NCI-H510A (cell line): ENCODE results near the gene PANK1.

Experiments
- DNase-seq: peaks from one replicate; lab custom pipeline; 2025; lab: John Stamatoyannopoulos, UW

PANK1 gene

GRCh38 chr10:89615824-89616223, 29.2 kb downstream of the PANK1 start:
- DNase-seq = no peak

DNA sequence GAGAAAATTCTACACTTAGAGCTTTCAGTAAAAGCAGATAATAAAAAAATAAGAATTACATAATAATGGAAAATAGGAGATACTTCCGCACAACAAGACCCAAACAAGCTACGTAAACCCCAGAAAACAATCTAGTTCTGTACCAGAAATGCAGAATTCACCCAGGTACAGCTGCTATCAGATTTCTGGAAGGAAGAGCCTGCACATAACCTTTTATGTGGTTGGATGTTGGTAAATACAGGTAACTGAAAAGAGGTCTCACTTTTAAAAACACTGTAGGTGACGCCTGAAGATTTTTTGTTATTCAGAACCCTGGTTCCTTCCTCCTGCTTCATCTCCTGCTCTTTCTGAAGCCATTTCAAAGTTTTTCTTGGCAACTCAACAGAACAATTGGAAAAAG, 29.9 kb downstream of the PANK1 start:
- DNase-seq = no peak

DNA sequence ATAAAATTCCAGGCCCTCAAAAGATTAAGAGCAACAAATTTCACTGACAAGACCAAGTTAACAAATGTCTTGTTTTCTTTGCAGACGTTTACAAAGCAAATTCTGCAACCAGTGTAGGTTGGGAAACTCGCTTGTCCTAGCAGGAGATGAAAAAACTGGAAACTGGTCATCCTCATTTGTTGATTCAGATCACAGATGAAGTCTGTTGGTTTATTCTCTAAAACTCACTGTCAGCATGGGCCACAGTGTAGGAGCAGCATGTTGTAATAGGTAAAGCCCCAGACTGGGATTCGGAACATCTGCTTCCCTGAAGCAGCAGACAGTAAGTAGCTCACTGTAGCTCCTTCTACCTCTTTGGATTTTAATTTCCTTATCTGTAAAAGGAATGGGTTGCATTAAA, 31.5 kb downstream of the PANK1 start:
- DNase-seq = no peak

- no peak for DNase-seq
Observed at GRCh38 chr10:89611282-89611681, 33.8 kb downstream of the PANK1 start.

DNA sequence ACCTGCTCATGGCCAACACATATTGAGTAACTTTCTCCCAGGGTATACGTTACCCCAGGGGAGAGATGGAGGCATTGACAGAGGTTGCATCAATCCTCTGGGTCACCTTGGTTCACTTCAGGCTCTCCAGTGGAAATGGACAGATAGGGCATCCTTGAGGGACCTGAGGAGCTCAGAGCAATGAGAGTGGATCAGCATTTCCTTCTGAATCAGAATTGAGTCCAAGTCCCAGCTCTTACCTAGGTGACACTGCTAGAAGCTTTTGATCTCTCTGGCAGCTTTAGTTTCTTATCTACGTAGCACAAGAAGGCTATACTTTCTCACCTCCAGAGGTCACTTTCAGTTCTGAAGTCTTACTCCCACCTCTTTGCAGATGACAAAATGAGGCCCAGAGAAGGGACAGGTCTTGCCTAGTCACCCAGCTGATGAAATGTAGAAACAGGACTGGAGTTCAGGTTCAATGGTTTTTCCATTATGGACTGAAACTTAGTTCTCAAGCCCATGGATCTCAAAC, 35.2 kb downstream of the PANK1 start:
- no peak for DNase-seq

DNA sequence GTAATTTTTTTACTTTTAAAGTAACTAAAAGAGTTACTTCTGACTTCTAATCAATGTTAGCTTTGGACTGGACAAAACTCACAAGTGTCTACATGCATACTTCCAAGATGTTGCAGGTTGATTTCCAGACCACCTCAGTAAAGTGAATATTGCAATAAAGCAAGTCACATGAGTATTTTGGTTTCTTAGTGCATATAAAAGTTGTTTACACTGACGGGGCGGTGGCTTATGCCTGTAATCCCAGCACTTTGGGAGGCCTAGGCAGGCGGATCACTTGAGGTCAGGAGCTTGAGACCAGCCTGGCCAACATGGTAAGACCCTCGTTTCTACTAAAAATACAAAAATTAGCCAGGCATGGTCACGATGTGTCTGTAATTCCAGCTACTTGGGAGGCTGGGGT, 40.8 kb downstream of the PANK1 start:
- DNase-seq = no peak

- DNase-seq = no peak
Observed at GRCh38 chr10:89602919-89603318, 42.1 kb downstream of the PANK1 start.

DNA sequence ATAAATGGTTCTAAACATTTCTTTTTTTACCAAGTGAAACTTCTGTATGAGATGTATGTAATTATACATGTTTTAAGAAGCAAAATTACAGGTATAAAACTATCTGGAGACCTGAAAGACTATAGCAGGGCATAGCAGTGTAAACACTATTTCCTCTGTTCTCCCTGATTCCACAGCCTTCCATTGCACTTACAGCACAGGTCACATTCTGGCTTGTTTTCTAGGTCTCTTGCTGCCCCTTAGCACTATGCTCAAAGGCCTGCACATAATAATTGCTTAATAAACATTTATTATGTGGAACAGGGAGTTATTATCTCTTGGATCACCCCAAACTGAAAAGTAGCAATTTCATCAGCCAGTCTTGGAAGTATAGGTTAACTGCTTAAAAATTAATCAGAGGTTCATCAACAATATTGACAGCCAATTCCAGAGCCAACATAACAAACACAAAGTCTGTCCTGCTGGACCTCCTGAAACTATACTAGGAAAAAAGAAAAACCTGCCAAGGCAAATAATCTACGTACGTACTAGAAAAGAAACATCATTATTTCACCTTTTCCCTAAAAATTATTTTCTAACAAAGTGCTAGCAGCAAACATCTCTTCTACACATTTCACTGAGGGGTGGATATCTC, 43.2 kb downstream of the PANK1 start:
- no peak for DNase-seq

- no peak for DNase-seq
Observed at GRCh38 chr10:89600041-89600440, 45.0 kb downstream of the PANK1 start.

DNA sequence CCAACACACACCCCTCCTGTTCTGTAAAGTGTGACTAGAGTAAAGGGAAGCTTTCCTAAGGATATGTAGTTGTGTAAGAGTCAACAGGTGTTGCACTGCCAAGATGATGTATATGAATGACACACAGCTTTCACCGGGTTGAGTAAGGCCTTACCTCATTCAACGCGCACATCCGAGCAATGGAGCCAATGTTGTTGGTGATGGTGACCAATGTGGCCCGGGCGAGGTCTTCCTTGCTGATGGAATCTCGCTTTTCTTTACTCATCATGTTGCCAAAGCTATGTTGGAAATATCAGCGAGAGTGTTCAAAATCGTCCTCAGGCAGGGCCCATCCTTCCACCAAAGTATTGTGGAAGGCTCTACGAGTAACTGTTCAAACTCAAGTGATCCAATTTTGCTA, 52.0 kb downstream of the PANK1 start:
- no peak for DNase-seq

DNA sequence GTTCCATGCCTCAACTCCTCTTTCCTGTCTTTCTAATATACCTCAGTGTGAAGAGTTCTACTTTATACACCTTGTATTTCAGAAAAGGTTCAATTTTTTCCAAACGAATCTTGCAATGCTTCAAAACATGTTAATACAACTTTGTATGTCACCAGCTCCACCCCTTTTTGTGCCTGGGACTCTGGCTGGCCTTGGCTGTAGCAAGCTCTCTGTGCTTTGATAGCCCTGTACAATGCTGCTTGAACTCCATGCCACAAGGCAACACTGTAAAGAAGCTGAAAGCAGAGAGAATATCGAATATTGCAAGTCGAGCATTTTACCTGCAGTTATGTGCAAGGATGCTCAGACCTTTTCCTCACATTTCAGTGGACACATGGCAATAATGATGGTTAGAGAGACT, 52.5 kb downstream of the PANK1 start:
- no peak for DNase-seq

DNA sequence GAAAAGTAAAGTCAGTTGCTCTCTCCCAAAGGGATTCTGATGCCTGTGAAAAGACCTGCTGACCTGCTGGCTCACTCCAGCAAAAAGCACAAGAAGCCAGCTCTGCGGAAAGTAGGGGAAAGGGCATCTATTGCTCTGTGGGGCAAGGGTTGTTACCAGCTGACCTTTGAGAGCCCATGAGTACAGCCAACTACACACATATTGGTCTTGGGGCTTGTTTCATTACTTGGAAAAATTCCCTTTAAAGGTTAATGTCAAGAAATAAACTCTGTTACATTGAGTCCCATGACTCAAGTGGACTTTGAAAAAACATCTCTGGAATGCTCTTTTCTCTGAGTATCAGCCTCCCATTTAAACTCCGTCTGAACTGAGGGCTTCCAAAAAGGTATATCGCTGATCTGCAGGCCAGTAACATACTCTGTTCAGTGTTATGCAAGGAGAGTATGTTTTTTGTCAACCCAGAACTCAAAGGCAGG, 53.2 kb downstream of the PANK1 start:
- DNase-seq = no peak

DNA sequence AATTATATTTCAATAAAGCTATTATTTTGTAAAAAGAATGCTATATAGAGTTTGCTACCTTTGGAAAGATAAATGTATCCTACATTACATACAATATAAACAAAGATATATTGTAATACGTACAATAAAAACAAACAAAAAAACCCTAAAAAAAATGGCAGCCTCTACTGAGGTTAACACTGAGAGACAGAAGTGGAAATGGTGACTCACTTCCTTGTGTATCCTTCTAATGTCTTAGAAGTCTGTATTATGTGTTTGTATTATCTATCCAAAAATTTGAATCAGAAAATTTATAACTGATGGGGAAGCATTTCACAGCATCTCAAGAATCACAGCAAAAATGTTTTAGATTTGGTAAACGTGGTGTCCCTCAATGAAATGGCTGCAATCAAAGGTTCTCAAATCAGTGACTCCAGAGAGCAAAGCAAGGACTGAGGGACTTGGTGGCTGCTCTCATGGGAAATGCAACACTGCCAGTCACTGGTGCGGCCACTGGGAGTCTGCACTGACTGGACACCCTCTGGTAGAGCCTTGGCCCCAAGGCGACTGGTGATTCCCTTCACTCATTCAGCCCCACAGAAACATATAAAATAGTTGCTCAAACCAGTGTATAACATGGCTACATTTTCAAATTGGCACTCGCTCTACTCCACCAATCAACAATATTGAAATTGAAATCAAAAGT, 53.8 kb downstream of the PANK1 start:
- no peak for DNase-seq

DNA sequence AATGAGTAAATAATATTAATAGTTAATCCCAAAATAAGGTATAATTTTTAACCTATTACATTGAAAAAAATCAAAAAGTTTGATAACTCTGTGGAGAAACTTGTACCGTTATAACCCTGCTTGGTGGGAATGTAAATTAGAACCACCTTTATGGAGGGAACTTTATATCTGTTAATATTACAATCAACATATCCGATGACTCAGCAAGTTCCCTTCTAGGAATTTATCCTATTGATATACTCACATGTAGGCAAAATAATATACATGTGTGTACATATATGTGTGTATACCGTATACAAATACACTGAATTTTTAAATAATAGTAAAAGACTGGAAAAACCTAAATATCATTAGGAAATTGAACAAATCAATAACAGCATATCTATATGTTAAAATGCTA, 54.7 kb downstream of the PANK1 start:
- no peak for DNase-seq

GRCh38 chr10:89589101-89589720, 55.8 kb downstream of the PANK1 start:
- no peak for DNase-seq

GRCh38 chr10:89588671-89589070, 56.4 kb downstream of the PANK1 start:
- no peak for DNase-seq

- no peak for DNase-seq
Observed at GRCh38 chr10:89582022-89582421, 63.0 kb downstream of the PANK1 start.

GRCh38 chr10:89580243-89580642, 64.8 kb downstream of the PANK1 start:
- no peak for DNase-seq

DNA sequence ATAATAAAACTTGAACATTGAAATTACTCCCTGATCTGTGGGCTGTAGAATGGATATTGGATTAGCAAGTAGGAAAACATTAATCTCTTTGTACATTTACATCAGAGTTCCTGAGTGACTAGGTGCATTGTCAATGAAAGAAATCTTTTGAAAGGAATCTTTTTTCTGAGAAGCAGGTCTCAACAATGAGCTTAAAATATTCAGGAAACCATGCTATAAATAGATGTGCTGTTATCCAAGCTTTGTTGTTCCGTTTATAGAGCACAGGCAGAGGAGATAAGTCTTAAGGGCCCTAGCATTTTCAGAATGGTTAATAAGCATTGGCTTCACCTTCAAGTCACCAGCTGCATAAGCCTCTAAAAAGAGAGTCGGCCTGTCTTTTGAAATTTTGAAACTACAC, 68.3 kb downstream of the PANK1 start:
- DNase-seq = no peak

- no peak for DNase-seq
Observed at GRCh38 chr10:89576022-89576421, 69.0 kb downstream of the PANK1 start.

DNA sequence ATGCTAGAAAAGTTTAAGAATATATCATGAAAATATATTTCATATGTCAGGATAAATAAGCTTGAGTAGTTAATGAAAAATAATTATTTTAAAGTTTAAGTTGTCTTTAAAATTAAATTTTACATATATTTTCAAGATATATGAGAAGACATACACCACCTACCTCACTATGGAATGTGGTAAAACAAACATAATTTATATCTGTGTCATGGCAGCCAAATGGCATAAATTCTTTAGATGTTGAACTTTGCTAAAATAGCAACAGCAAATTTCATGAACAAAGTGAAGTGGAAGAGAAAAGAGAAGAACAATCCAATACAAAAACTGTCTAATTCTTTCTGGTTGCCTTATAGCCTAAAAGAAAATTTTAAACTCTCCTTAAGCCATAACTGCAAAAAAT, 70.0 kb downstream of the PANK1 start:
- no peak for DNase-seq

DNA sequence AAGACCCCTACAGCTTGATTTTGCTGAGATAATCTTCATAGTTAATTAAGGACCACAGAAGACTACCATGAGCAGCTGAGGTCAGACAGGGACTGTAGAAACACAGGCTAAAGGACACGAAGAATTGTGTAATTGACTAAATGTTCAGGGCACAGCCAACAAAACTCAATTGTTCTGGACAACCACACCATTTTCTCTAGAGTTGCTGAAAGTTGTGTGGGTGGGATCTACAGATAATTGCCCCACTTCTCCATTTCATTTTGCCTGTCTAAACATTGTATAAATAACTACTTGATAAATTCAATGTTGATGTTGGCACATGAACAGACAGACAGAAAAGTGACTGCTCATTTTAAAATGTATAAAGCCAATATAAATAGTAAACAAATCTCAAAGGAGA, 70.7 kb downstream of the PANK1 start:
- no peak for DNase-seq

DNA sequence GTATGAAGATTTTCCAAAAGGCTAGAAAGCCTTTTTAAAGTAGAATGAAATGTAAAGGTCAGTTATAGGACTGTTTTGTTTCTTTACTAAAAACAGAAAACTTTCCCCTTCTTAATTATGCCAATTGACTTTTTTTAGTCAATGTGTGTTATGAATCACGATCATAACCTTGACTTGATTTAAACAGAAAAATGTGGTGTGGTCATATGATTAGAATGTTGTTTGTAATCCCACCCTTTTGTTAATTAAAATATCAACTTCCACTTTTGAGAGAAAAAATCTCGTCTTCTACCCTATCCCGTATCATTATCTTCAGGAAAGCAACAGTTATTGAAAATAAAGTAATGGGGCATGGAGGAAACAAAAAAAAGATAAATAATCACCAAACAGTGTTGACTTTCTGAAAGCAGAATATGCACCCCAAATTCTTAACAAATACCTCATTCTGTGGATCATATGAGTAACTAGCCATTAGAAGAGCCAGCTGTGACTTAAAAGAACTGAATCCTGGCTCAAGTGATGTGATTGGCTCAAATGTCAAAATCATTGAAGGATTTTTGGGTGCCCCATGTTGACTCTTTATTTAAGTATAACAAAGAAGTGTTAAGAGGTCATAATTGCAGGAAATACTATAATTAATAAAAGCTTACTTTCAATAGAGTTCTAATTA, 77.3 kb downstream of the PANK1 start:
- DNase-seq = no peak
